Measurements from ENCODE around the gene LRRC43. TPM values are rescaled to one million over a fixed set of nuclear protein-coding genes. Genes with fewer than 3 reads are reported as not detected.

LRRC43 gene
- total and polyA plus RNA-seq, 2 of the 4 experiments (the other 2 are of a cell fraction), result 0.26 to 0.36 TPM

GRCh38 chr12:122144885-122145284, 38.0 kb upstream of the LRRC43 start:
- in situ Hi-C loops (cut with MboI; ENCODE audit: low sequenced_read_pairs) (no loop called here), dilution Hi-C loops (cut with HindIII; ENCODE audit: low sequenced_read_pairs, unreplicated experiment) (no loop called here), intact Hi-C loops (cut with micrococcal nuclease) (no loop called here)
- Histone ChIP-seq H2AK9ac (replicated peaks; ENCODE audit: low read depth, low read length, poor library complexity) (no peak overlapping the region), H4K8ac (ENCODE audit: low read depth in 2 of 2, low read length in 2 of 2) (no peak overlapping the region), H3K4ac (ENCODE audit: low read depth, low read length) (no peak overlapping the region), H3K9me3 (ENCODE audit: control insufficient read depth, insufficient read depth, low read length) (no peaks in the 10 kb centered on the region), H3K36me3 (ENCODE audit: control insufficient read depth, insufficient read depth, low read length) (peaks cover 36% of the 10 kb centered on the region), H4K20me1 (ENCODE audit: insufficient read depth, low read length) (no peaks in the 10 kb centered on the region; the same call in none of the 2 replicates), H4K5ac (ENCODE audit: low read depth, low read length) (no peak overlapping the region), H3K4me2 (ENCODE audit: low read depth, low read length) (no peak overlapping the region), H3K27me3 (ENCODE audit: control insufficient read depth, insufficient read depth, low read length) (no peaks in the 10 kb centered on the region), H4K91ac (ENCODE audit: insufficient read depth, low read depth, low read length) (no peak overlapping the region), H2BK5ac (ENCODE audit: low read depth, low read length, poor library complexity, severe bottlenecking) (no peak overlapping the region), H2BK15ac (ENCODE audit: low read depth, low read length) (no peak overlapping the region), H3K27ac (ENCODE audit: insufficient read depth, low read length) (no peak overlapping the region), H3K9me1 (ENCODE audit: insufficient read depth, low read length) (peaks cover 10% of the 10 kb centered on the region; the same call in 1 of the 2 replicates), H3K4me3 (ENCODE audit: insufficient read depth, low read depth, low read length) (no peak overlapping the region), H3K56ac (ENCODE audit: extremely low read depth, insufficient read depth, low read length) (no peak overlapping the region), H3K18ac (ENCODE audit: low read depth, low read length) (no peak overlapping the region), H3K4me1 (ENCODE audit: control insufficient read depth, insufficient read depth, low read length) (peaks cover 2% of the 10 kb centered on the region; the same call in 1 of the 2 replicates), H2AFZ (replicated peaks; ENCODE audit: low read length, poor library complexity) (no peak overlapping the region), H2BK120ac (ENCODE audit: low read depth, low read length) (no peak overlapping the region), H3K9ac (ENCODE audit: low read depth, low read length) (no peak overlapping the region), H2AK5ac (ENCODE audit: low read depth, low read length) (no peak overlapping the region), H2BK20ac (ENCODE audit: low read depth, low read length) (no peak overlapping the region), H3K23ac (ENCODE audit: low read depth, low read length) (no peak overlapping the region), H3K14ac (replicated peaks; ENCODE audit: low read depth, low read length) (no peak overlapping the region), H3K79me1 (ENCODE audit: low read depth in 1 of 2, low read length in 2 of 2) (no peaks in the 10 kb centered on the region)
- no peak for DNase-seq
- ChIA-PET CTCF (interaction anchor here (1.2 kb wide), 1 partner anchor 15 kb away, joined by 7 read pairs; no protein-coding TSS in a partner anchor), POLR2A (ENCODE audit: unreplicated experiment) (no interaction called here)
- TF ChIP-seq MAZ (IDR thresholded peaks at IDR 0.05; ENCODE audit: borderline replicate concordance, low read depth, low read length), result no peak
- no peak for ATAC-seq (ENCODE audit: low read depth)
- no TSS peak for BruUV-seq (replicated peaks)
- WGBS, 2 experiments (ENCODE audit: extremely low coverage in 2 of 2, insufficient read length in 1 of 2), result 100% methylated on average over 2 of the region's 12 CpGs; no CpG with 5 or more reads in 1 of the 2 experiments

Data from IMR-90 (cell line).